GM18867 (cell line): ENCODE measurements around the gene CD58.

Source experiments
- ATAC-seq: cut with Tn5 transposase; IDR thresholded peaks from one replicate; pipeline ENCODE4 v1.9.1; 2021; ENCODE audit warnings: mild to moderate bottlenecking, moderate library complexity; ENCODE audit not compliant: unreplicated experiment

Gene CD58

GRCh38 chr1:116545359-116545705, 25.5 kb downstream of the CD58 start:
- ATAC-seq = no peak

- peak; percentile 33 for ATAC-seq
Observed at GRCh38 chr1:116544588-116545358, 26.1 kb downstream of the CD58 start.

GRCh38 chr1:116540088-116540487, 30.7 kb downstream of the CD58 start:
- ATAC-seq = peak; percentile 62

- ATAC-seq = peak; percentile 72
Observed at GRCh38 chr1:116538544-116538943, 32.3 kb downstream of the CD58 start.

- no peak for ATAC-seq
Observed at GRCh38 chr1:116537898-116538297, 32.9 kb downstream of the CD58 start.

GRCh38 chr1:116537040-116537831, 33.6 kb downstream of the CD58 start:
- no peak for ATAC-seq

- no peak for ATAC-seq
Observed at GRCh38 chr1:116534014-116534739, 36.6 kb downstream of the CD58 start.

GRCh38 chr1:116533429-116533820, 37.4 kb downstream of the CD58 start:
- no peak for ATAC-seq

GRCh38 chr1:116532671-116533428, 38.0 kb downstream of the CD58 start:
- ATAC-seq = no peak

GRCh38 chr1:116531917-116532316, 38.9 kb downstream of the CD58 start:
- no peak for ATAC-seq

- no peak for ATAC-seq
Observed at GRCh38 chr1:116529681-116530080, 41.1 kb downstream of the CD58 start.

- ATAC-seq = no peak
Observed at GRCh38 chr1:116529199-116529631, 41.6 kb downstream of the CD58 start.

- no peak for ATAC-seq
Observed at GRCh38 chr1:116528329-116529083, 42.3 kb downstream of the CD58 start.

- ATAC-seq = no peak
Observed at GRCh38 chr1:116525440-116525839, 45.4 kb downstream of the CD58 start.

GRCh38 chr1:116521186-116521585, 49.6 kb downstream of the CD58 start:
- ATAC-seq = no peak

- no peak for ATAC-seq
Observed at GRCh38 chr1:116518400-116518799, 52.4 kb downstream of the CD58 start.

GRCh38 chr1:116516631-116517030, 54.2 kb downstream of the CD58 start:
- ATAC-seq = no peak

- no peak for ATAC-seq
Observed at GRCh38 chr1:116515702-116516101, 55.1 kb downstream of the CD58 start.

- ATAC-seq = peak; percentile 77
Observed at GRCh38 chr1:116514708-116515525, 55.9 kb downstream of the CD58 start.
